Lower leg skin (tissue), 4 donors: ENCODE results near the gene MEF2C. TPM values are rescaled to one million over a fixed set of nuclear protein-coding genes. Genes with fewer than 3 reads are reported as not detected.

Experiments
- DNase-seq, 2 donors: peaks; one replicate each; pipeline ENCODE4 v3.0.0-alpha.2; 2019; ENCODE audit warnings: low spot score in 2 of 2
- H3K4me3 ChIP-seq: fragments of 200-600 bp; sonication (generic); 2 replicates; pipeline ENCODE4 v1.5.1; 2017; ENCODE audit warnings: mild to moderate bottlenecking, low read depth; ENCODE audit not compliant: poor library complexity, severe bottlenecking
- POLR2A ChIP-seq, 2 donors: fragments of 450-650 bp; IDR thresholded peaks; one replicate each; pipeline ENCODE4 v1.6.1; 2016 to 2017; ENCODE audit warnings: antibody characterized with exemption in 2 of 2, mild to moderate bottlenecking in 1 of 2, moderate library complexity in 1 of 2
- WGBS, 2 donors: methylation state at CpG; one replicate each; pipeline ENCODE4 v1.1.5; 2018; 5-methylcytosine and 5-hydroxymethylcytosine counted together
- intact Hi-C: fragments of 100-400 bp; cut with DNase I; formaldehyde crosslinking; loops from one replicate; pipeline ENCODE4 v1.15.0; 2023; ENCODE audit warnings: low total_unique reads
- total RNA-seq, 4 donors: library from RNA; depleted of rRNA; stranded (reverse); fragments of >200 nt; gene quantifications; one replicate each; pipeline ENCODE4 v1.1.0, GENCODE V29; 2016
- TF ChIP-seq, protein P1 (sequence below), 3 donors: fragments of 450-650 bp; IDR thresholded peaks; one replicate each; pipeline ENCODE4 v1.5.1; 2016; ENCODE audit warnings: antibody characterized with exemption in 3 of 3, mild to moderate bottlenecking in 3 of 3, moderate library complexity in 2 of 3

MEF2C gene
- total RNA-seq, 4 donors from 2014 or later = 2.4 to 15.5 (median 8.1) TPM

DNA sequence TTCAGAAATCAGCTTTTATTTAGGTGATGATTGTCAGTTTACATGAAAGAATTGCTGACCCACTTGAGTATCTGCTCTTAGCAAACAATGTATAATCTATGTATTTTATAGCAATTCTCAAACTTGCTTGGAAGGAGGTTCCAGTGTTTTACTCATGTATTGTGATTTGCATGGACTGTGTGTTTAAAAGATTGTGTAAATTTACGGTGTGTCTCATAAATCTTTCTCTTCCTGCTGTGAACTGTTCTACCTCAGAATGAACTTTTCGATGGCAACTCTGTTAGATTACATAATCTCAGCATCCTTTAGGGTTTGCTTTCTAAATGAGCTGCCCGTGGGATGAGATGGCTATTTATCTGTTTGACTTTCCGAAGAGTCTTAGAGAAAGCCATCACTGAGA, 122.5 kb downstream of the MEF2C start:
- intact Hi-C loops = no loop called here
- no peak for DNase-seq
- WGBS, 2 donors = 59 to 60% methylated on average over 4 of the region's 4 CpGs
- no peak for TF ChIP-seq POLR2A (IDR thresholded peaks at IDR 0.05)
- TF ChIP-seq, protein P1, sequence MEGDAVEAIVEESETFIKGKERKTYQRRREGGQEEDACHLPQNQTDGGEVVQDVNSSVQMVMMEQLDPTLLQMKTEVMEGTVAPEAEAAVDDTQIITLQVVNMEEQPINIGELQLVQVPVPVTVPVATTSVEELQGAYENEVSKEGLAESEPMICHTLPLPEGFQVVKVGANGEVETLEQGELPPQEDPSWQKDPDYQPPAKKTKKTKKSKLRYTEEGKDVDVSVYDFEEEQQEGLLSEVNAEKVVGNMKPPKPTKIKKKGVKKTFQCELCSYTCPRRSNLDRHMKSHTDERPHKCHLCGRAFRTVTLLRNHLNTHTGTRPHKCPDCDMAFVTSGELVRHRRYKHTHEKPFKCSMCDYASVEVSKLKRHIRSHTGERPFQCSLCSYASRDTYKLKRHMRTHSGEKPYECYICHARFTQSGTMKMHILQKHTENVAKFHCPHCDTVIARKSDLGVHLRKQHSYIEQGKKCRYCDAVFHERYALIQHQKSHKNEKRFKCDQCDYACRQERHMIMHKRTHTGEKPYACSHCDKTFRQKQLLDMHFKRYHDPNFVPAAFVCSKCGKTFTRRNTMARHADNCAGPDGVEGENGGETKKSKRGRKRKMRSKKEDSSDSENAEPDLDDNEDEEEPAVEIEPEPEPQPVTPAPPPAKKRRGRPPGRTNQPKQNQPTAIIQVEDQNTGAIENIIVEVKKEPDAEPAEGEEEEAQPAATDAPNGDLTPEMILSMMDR (IDR thresholded peaks at IDR 0.05) = no peak
- H3K4me3 ChIP-seq = no peak overlapping the region

GRCh38 chr5:88758591-88758990, 124.4 kb downstream of the MEF2C start:
- intact Hi-C loops = no loop called here
- WGBS, 2 donors = 83 to 91% methylated on average over 6 of the region's 6 CpGs
- no peak for DNase-seq
- H3K4me3 ChIP-seq = no peak overlapping the region
- TF ChIP-seq, protein P1 (IDR thresholded peaks at IDR 0.05) = no peak
- TF ChIP-seq POLR2A (IDR thresholded peaks at IDR 0.05) = no peak

- TF ChIP-seq, protein P1 (IDR thresholded peaks at IDR 0.05) = no peak
- no peak for TF ChIP-seq POLR2A (IDR thresholded peaks at IDR 0.05)
- 84 to 95% methylated on average over 5 of the region's 5 CpGs for WGBS, 2 donors
- DNase-seq = no peak
- no peak overlapping the region for H3K4me3 ChIP-seq
- intact Hi-C loops = no loop called here
Observed at GRCh38 chr5:88758184-88758583, 124.8 kb downstream of the MEF2C start.

GRCh38 chr5:88756953-88757352, 126.0 kb downstream of the MEF2C start:
- WGBS, 2 donors = 68 to 78% methylated on average over 3 of the region's 3 CpGs
- intact Hi-C loops = no loop called here
- TF ChIP-seq, protein P1 (IDR thresholded peaks at IDR 0.05) = no peak
- TF ChIP-seq POLR2A (IDR thresholded peaks at IDR 0.05) = no peak
- no peak for DNase-seq
- H3K4me3 ChIP-seq = no peak overlapping the region

DNA sequence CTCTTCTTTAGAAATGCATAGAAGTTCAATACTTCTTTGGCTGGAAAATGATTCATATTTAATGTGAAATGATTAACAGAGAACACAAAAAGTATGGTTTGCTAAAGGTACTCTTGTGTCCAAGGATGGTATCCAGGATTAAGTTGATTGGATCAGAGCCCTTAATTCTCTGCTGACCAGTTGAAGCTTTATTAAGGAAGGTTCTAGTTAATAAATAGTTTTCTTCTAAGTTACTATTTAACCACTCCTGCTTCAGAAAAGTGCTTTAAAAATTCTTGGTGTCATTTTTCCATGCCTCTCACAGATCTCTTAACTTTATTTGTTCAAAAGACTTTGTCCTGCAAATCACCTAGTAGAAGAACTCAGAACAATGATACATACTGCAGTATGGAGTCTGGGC, 134.3 kb downstream of the MEF2C start:
- DNase-seq = no peak
- H3K4me3 ChIP-seq = no peak overlapping the region
- intact Hi-C loops = no loop called here
- no peak for TF ChIP-seq POLR2A (IDR thresholded peaks at IDR 0.05)

DNA sequence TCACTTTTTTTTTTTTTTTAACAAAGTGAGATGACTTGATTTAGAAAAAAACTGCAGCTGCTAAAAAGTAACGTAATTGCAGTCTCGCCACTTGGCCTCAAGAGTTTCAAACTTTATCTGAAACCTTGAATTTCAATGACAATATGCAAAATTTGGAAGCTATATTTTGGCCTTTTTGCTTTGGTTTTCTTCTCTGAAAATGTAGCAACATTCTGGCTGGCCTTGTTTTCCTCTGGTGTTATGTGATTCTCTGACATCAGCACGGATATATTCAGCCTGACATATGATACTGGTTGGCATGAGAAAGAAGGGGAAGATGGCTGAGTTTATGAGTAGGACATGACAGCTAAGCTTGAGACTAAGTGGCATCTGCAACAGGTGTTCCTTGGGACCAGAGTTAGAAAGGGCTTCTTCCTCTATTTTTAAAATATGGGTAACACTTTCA, 136.5 kb downstream of the MEF2C start:
- DNase-seq = no peak
- no peak for TF ChIP-seq POLR2A (IDR thresholded peaks at IDR 0.05)
- TF ChIP-seq, protein P1 (IDR thresholded peaks at IDR 0.05) = no peak
- no peak overlapping the region for H3K4me3 ChIP-seq
- WGBS, 2 donors = 85 to 92% methylated on average over 3 of the region's 3 CpGs
- intact Hi-C loops = no loop called here
